HepG2 (cell line): ENCODE results near the gene PSME3IP1. TPM values are rescaled to one million over a fixed set of nuclear protein-coding genes. Genes with fewer than 3 reads are reported as not detected.
A peak's percentile ranks its signal among the peaks of the same experiment; 100 is the strongest.

Source experiments
- ATAC-seq: fragments of 200-7000 bp; cut with Tn5 transposase; 3 replicates; pipeline ENCODE4 v1.9.1; 2020; ENCODE audit warnings: mild to moderate bottlenecking, moderate library complexity
- BruUV-seq: library from RNA; stranded (reverse); fragments of 400-500 nt; replicated peaks from 2 replicates; lab custom pipeline; 2021; lab: Mats Ljungman, UMichigan
- CTCF ChIA-PET: fragments of 300-600 bp; formaldehyde crosslinking; extraction: SDS; loops from one replicate; lab custom pipeline; 2021; ENCODE audit warnings: low total read pairs, inconsistent platforms, low intra/inter-chr PET ratio; lab: Yijun Ruan, JAX
- POLR2A ChIA-PET: fragments of 350-600 bp; sonication (Branson Sonifier 250); formaldehyde crosslinking; loops from one replicate; lab custom pipeline; 2020; ENCODE audit warnings: antibody characterized with exemption, inconsistent platforms; lab: Yijun Ruan, JAX
- DNase-seq: peaks from one replicate; pipeline ENCODE4 v3.0.0-alpha.2; 2015; ENCODE audit warnings: low spot score
- FAIRE-seq: peaks from 3 replicates; lab custom pipeline; 2011; peaks lifted over from hg19 to GRCh38; lab: Jason Lieb, UNC
- H2AFZ ChIP-seq: one replicate; pipeline ENCODE4 v1.6.1; 2011; ENCODE audit warnings: low read length, inconsistent platforms
- H3K27ac ChIP-seq: fragments of 300-600 bp; 3 replicates; pipeline ENCODE4 v1.8.0; 2011; ENCODE audit warnings: mixed run types, mild to moderate bottlenecking, mixed read lengths, low read length, inconsistent platforms; ENCODE audit not compliant: insufficient read depth; ENCODE audit errors: extremely low read length
- H3K27me3 ChIP-seq, 2 experiments: fragments of 200-600 bp in 1 of 2; 2 replicates in 1 of 2; 3 replicates in 1 of 2; pipeline versions ENCODE4 v1.6.0 to v1.8.0; 2011; ENCODE audit warnings: low read length in 2 of 2, mild to moderate bottlenecking in 2 of 2, moderate library complexity in 2 of 2, inconsistent platforms in 1 of 2; ENCODE audit not compliant: insufficient read depth in 2 of 2, control insufficient read depth in 1 of 2
- H3K36me3 ChIP-seq, 2 experiments: fragments of 200-600 bp in 1 of 2; replicated peaks in 1 of 2; 2 replicates in 1 of 2; 3 replicates in 1 of 2; pipeline versions ENCODE4 v1.5.1 to v1.8.0; 2011; ENCODE audit warnings: low read length in 2 of 2, inconsistent platforms in 1 of 2; ENCODE audit not compliant: insufficient read depth in 2 of 2, control insufficient read depth in 1 of 2
- H3K4me1 ChIP-seq: 2 replicates; pipeline ENCODE4 v1.5.1; 2012; ENCODE audit warnings: low read length, inconsistent platforms; ENCODE audit not compliant: insufficient read depth
- H3K4me2 ChIP-seq: 2 replicates; pipeline ENCODE4 v1.6.0; 2011; ENCODE audit warnings: low read depth, low read length, inconsistent platforms
- H3K4me3 ChIP-seq, 3 experiments: fragments of 200-600 bp in 1 of 3; sonication (generic), shearing (Covaris generic) in 1 of 3; replicated peaks in 1 of 3; 2 replicates each; pipeline ENCODE4 v1.5.1; 2011 to 2016; ENCODE audit warnings: low read length in 3 of 3, inconsistent platforms in 2 of 3, low read depth in 2 of 3, mild to moderate bottlenecking in 2 of 3, control low read depth in 1 of 3, mixed read lengths in 1 of 3; ENCODE audit not compliant: insufficient read depth in 1 of 3
- H3K79me2 ChIP-seq: one replicate; pipeline ENCODE4 v1.6.1; 2011; ENCODE audit warnings: low read length, inconsistent platforms; ENCODE audit not compliant: insufficient read depth
- H3K9ac ChIP-seq: 2 replicates; pipeline ENCODE4 v1.6.0; 2011; ENCODE audit warnings: mild to moderate bottlenecking, low read depth, low read length, inconsistent platforms; ENCODE audit not compliant: insufficient read depth
- H3K9me3 ChIP-seq: 2 replicates; pipeline ENCODE4 v1.5.1; 2012; ENCODE audit warnings: mild to moderate bottlenecking, low read length
- H4K20me1 ChIP-seq: 2 replicates; pipeline ENCODE4 v1.6.0; 2011; ENCODE audit warnings: inconsistent platforms, mild to moderate bottlenecking, low read length, moderate library complexity; ENCODE audit not compliant: insufficient read depth
- DNMT3B ChIP-seq: conservative IDR thresholded peaks from 2 replicates; pipeline ENCODE4 v1.6.1; 2016; ENCODE audit warnings: missing biosample characterization, control low read depth
- ELF3 ChIP-seq: IDR thresholded peaks from 2 replicates; pipeline ENCODE4 v1.6.1; 2016; ENCODE audit warnings: missing genetic modification reagents, missing compliant biosample characterization
- ETV5 ChIP-seq: IDR thresholded peaks from 2 replicates; pipeline ENCODE4 v1.6.1; 2018; ENCODE audit warnings: missing biosample characterization, missing genetic modification reagents, inconsistent platforms, borderline replicate concordance
- NFYB ChIP-seq: sonication (generic); formaldehyde crosslinking; IDR thresholded peaks from 2 replicates; pipeline ENCODE4 v1.4.0; 2020; ENCODE audit warnings: missing genetic modification reagents
- PHF5A ChIP-seq: IDR thresholded peaks from one replicate; pipeline ENCODE4 v1.6.1; 2018; ENCODE audit warnings: low read depth, missing genetic modification reagents; ENCODE audit not compliant: unreplicated experiment
- RBAK ChIP-seq: sonication (generic); formaldehyde crosslinking; IDR thresholded peaks from 2 replicates; pipeline ENCODE4 v1.5.1; 2020; ENCODE audit warnings: mild to moderate bottlenecking, missing genetic modification reagents
- SPEN ChIP-seq: sonication (generic); formaldehyde crosslinking; IDR thresholded peaks from 2 replicates; pipeline ENCODE4 v1.5.1; 2020; ENCODE audit warnings: low read depth, mild to moderate bottlenecking, missing genetic modification reagents
- ZFX ChIP-seq: sonication (generic); formaldehyde crosslinking; IDR thresholded peaks from 2 replicates; pipeline ENCODE4 v1.4.0; 2020; ENCODE audit warnings: mild to moderate bottlenecking, low read depth, missing genetic modification reagents, moderate library complexity
- ZNF605 ChIP-seq: sonication (generic); formaldehyde crosslinking; IDR thresholded peaks from 2 replicates; pipeline ENCODE4 v1.8.0; 2022; ENCODE audit warnings: mild to moderate bottlenecking, missing genetic modification reagents
- ZNF629 ChIP-seq: sonication (generic); formaldehyde crosslinking; conservative IDR thresholded peaks from 2 replicates; pipeline ENCODE4 v1.5.0; 2020; ENCODE audit warnings: missing genetic modification reagents
- ZNF768 ChIP-seq: sonication (generic); formaldehyde crosslinking; IDR thresholded peaks from 2 replicates; pipeline ENCODE4 v1.4.0; 2020; ENCODE audit warnings: missing genetic modification reagents
- ZNF782 ChIP-seq: sonication (generic); formaldehyde crosslinking; IDR thresholded peaks from 2 replicates; pipeline ENCODE4 v1.4.0; 2020; ENCODE audit warnings: missing genetic modification reagents, mild to moderate bottlenecking, borderline replicate concordance
- ZZZ3 ChIP-seq: sonication (generic); formaldehyde crosslinking; IDR thresholded peaks from 2 replicates; pipeline ENCODE4 v1.4.0; 2020; ENCODE audit warnings: missing genetic modification reagents, mild to moderate bottlenecking, borderline replicate concordance
- WGBS: methylation state at CpG from one replicate; pipeline ENCODE4 v1.1.6; 2017; ENCODE audit warnings: low lambda C conversion rate; 5-methylcytosine and 5-hydroxymethylcytosine counted together
- in situ Hi-C: cut with HindIII; loops from 2 replicates; pipeline ENCODE4 v1.10.0; 2017; ENCODE audit warnings: low pct_unique_long_range_greater_than_20kb; ENCODE audit not compliant: extremely low pct_ligation_motif_present
- intact Hi-C: fragments of 100-400 bp; cut with micrococcal nuclease; formaldehyde crosslinking; loops from one replicate; pipeline ENCODE4 v1.10.0; 2022; ENCODE audit not compliant: unreplicated experiment
- polyA plus RNA-seq, 8 experiments: library from polyadenylated mRNA; depleted of rRNA in 3 of 8; stranded (reverse) in 7 of 8; unstranded in 1 of 8; fragments of >200 nt; fragmentation: Illumina TruSeq in 4 of 8; extraction: Trizol in 4 of 8; gene quantifications; 2 replicates each; pipeline versions ENCODE4 v1.2.1 to v1.2.3, GENCODE V29; 2011 to 2016; ENCODE audit warnings: low read depth in 4 of 8, missing spikeins in 1 of 8, mixed read lengths in 1 of 8; ENCODE audit not compliant: insufficient read depth in 1 of 8
- total RNA-seq, 5 experiments: library from RNA; depleted of rRNA; stranded (reverse); fragments of >200 nt; fragmentation: Illumina TruSeq; extraction: Trizol; gene quantifications; 2 replicates each; pipeline ENCODE4 v1.2.3, GENCODE V29; 2016; ENCODE audit warnings: low read depth in 1 of 5
- TF ChIP-seq, protein P1 (sequence below): IDR thresholded peaks from 2 replicates; pipeline ENCODE4 v1.6.1; 2012; ENCODE audit warnings: inconsistent platforms
- TF ChIP-seq, protein P2 (sequence below): sonication (generic); formaldehyde crosslinking; IDR thresholded peaks from 2 replicates; pipeline ENCODE4 v1.9.0; 2021; ENCODE audit warnings: missing genetic modification reagents, mild to moderate bottlenecking, borderline replicate concordance
- TF ChIP-seq, protein P3 (sequence below): sonication (generic); formaldehyde crosslinking; IDR thresholded peaks from 2 replicates; pipeline ENCODE4; 2020; ENCODE audit warnings: missing genetic modification reagents, mild to moderate bottlenecking, borderline replicate concordance
- TF ChIP-seq, protein P4 (sequence below): sonication (generic); formaldehyde crosslinking; IDR thresholded peaks from 2 replicates; pipeline ENCODE4 v1.5.0; 2020; ENCODE audit warnings: mild to moderate bottlenecking, missing genetic modification reagents, moderate library complexity

PSME3IP1 gene
- total and polyA plus RNA-seq, 2 of the 13 experiments (the other 11 are each of a cell fraction or from before 2014, with no cell fraction given) = 90.8 to 99.8 TPM

DNA sequence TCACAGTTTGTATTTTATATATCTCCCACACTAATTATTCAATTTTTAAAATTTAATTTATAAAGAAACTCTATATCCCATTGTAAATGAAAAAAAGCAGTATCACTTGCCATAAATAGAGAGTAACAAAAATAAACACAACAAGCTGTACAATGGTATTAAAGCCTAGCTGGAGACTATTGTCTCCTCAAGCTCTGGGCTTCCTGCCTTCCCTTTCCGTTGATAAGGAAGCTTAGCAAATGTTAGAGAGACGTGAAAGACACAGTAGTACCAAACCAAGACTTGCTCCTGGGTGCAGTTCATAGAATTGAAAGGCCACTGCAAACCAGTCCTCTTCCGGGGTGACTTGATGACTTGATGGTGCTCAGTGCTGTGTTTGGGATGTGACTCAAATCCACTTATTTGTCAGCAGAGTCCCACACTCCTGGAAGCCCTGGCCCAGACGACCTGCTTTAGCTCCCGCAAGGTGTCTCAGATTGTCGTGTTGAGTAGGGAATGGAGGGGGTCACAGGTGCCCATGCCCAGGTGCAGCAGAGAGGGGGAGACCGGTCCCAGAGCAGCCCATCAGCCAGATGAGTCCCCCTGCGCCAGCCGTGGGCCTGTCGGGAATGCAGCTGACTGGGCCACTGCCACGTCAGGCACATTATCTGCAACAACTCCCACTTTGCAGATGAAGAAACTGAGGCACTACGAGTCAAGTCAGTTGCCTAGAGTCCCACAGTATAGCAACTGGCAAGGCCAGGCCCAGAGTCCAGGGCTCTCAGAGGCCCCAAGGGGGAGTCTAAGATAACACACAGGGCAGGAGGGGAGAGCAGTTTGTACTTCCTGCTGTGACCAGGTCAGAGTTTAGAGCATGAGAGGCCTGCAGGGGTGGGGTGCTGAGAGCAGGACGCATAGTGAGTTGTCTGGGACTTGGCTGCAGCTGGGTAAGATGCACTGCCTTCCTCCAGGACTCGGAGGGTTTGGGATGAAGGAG, 40.5 kb downstream of the PSME3IP1 start:
- peak overlapping the region; percentile 31 for H3K4me2 ChIP-seq
- no peaks in the 10 kb centered on the region for H3K9me3 ChIP-seq
- no peak overlapping the region; a peak in 1 of 6 replicates for H3K4me3 ChIP-seq
- WGBS = 82% methylated on average over 14 of the region's 14 CpGs
- no TSS peak for BruUV-seq
- no peaks in the 10 kb centered on the region for H4K20me1 ChIP-seq
- CTCF ChIA-PET = no interaction called here
- no peak overlapping the region for H3K27ac ChIP-seq
- no peaks in the 10 kb centered on the region for H3K27me3 ChIP-seq
- no peak overlapping the region for H2AFZ ChIP-seq
- intact Hi-C loops (no loop called here), in situ Hi-C loops (no loop called here)
- POLR2A ChIA-PET = no interaction called here
- DNase-seq = no peak
- peak; percentile 37 for ATAC-seq
- H3K9ac ChIP-seq = no peak overlapping the region
- peaks cover 26% of the 10 kb centered on the region for H3K4me1 ChIP-seq
- FAIRE-seq = no peak
- H3K79me2 ChIP-seq = no peaks in the 10 kb centered on the region
- H3K36me3 ChIP-seq = no peaks in the 10 kb centered on the region
- no peak for TF ChIP-seq DNMT3B (CRISPR knock-in tag)
- peak; percentile 88 for TF ChIP-seq ZNF629 (CRISPR knock-in tag)
- TF ChIP-seq ZZZ3 (CRISPR knock-in tag) = peak; percentile 38; the same call in 1 of the 2 replicates
- no peak for TF ChIP-seq NFYB (CRISPR knock-in tag)
- no peak for TF ChIP-seq PHF5A (CRISPR knock-in tag)
- TF ChIP-seq ZNF768 (CRISPR knock-in tag) = no peak
- TF ChIP-seq ELF3 (CRISPR knock-in tag) = peak; percentile 69
- peak; percentile 56; the same call in 1 of the 2 replicates for TF ChIP-seq ETV5 (CRISPR knock-in tag)
- 0 out of 2 replicates have a peak, but pooled peaks have one; percentile 20 for TF ChIP-seq SPEN (CRISPR knock-in tag)
- TF ChIP-seq, protein P1, sequence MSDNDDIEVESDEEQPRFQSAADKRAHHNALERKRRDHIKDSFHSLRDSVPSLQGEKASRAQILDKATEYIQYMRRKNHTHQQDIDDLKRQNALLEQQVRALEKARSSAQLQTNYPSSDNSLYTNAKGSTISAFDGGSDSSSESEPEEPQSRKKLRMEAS = 0 out of 2 replicates have a peak, but pooled peaks have one; percentile 19
- TF ChIP-seq, protein P2, sequence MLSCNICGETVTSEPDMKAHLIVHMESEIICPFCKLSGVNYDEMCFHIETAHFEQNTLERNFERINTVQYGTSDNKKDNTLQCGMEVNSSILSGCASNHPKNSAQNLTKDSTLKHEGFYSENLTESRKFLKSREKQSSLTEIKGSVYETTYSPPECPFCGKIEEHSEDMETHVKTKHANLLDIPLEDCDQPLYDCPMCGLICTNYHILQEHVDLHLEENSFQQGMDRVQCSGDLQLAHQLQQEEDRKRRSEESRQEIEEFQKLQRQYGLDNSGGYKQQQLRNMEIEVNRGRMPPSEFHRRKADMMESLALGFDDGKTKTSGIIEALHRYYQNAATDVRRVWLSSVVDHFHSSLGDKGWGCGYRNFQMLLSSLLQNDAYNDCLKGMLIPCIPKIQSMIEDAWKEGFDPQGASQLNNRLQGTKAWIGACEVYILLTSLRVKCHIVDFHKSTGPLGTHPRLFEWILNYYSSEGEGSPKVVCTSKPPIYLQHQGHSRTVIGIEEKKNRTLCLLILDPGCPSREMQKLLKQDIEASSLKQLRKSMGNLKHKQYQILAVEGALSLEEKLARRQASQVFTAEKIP (CRISPR knock-in tag) = no peak
- 0 out of 2 replicates have a peak, but pooled peaks have one; percentile 41 for TF ChIP-seq ZFX
- no peak for TF ChIP-seq ZNF782
- 0 out of 2 replicates have a peak, but pooled peaks have one; percentile 32 for TF ChIP-seq RBAK (CRISPR knock-in tag)
- TF ChIP-seq, protein P3, sequence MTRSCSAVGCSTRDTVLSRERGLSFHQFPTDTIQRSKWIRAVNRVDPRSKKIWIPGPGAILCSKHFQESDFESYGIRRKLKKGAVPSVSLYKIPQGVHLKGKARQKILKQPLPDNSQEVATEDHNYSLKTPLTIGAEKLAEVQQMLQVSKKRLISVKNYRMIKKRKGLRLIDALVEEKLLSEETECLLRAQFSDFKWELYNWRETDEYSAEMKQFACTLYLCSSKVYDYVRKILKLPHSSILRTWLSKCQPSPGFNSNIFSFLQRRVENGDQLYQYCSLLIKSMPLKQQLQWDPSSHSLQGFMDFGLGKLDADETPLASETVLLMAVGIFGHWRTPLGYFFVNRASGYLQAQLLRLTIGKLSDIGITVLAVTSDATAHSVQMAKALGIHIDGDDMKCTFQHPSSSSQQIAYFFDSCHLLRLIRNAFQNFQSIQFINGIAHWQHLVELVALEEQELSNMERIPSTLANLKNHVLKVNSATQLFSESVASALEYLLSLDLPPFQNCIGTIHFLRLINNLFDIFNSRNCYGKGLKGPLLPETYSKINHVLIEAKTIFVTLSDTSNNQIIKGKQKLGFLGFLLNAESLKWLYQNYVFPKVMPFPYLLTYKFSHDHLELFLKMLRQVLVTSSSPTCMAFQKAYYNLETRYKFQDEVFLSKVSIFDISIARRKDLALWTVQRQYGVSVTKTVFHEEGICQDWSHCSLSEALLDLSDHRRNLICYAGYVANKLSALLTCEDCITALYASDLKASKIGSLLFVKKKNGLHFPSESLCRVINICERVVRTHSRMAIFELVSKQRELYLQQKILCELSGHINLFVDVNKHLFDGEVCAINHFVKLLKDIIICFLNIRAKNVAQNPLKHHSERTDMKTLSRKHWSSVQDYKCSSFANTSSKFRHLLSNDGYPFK (CRISPR knock-in tag) = 0 out of 2 replicates have a peak, but pooled peaks have one; percentile 19
- peak; percentile 51; the same call in 1 of the 2 replicates for TF ChIP-seq ZNF605
- TF ChIP-seq, protein P4, sequence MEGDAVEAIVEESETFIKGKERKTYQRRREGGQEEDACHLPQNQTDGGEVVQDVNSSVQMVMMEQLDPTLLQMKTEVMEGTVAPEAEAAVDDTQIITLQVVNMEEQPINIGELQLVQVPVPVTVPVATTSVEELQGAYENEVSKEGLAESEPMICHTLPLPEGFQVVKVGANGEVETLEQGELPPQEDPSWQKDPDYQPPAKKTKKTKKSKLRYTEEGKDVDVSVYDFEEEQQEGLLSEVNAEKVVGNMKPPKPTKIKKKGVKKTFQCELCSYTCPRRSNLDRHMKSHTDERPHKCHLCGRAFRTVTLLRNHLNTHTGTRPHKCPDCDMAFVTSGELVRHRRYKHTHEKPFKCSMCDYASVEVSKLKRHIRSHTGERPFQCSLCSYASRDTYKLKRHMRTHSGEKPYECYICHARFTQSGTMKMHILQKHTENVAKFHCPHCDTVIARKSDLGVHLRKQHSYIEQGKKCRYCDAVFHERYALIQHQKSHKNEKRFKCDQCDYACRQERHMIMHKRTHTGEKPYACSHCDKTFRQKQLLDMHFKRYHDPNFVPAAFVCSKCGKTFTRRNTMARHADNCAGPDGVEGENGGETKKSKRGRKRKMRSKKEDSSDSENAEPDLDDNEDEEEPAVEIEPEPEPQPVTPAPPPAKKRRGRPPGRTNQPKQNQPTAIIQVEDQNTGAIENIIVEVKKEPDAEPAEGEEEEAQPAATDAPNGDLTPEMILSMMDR (CRISPR knock-in tag) = peak; percentile 52
